Ishikawa (cell line): Measurements from ENCODE around the gene EPB41L5.

ENCODE experiments used
- CEBPB ChIP-seq: IDR thresholded peaks from 2 replicates; pipeline ENCODE4 v1.6.1; 2012
- CREB1 ChIP-seq: IDR thresholded peaks from 2 replicates; pipeline ENCODE4 v1.6.1; 2012; ENCODE audit warnings: low read depth
- EGR1 ChIP-seq: IDR thresholded peaks from 2 replicates; pipeline ENCODE4 v1.6.1; 2012
- EP300 ChIP-seq: IDR thresholded peaks from 2 replicates; pipeline ENCODE4 v1.6.1; 2012; ENCODE audit warnings: borderline replicate concordance
- FOXM1 ChIP-seq: IDR thresholded peaks from 2 replicates; pipeline ENCODE4 v1.6.1; 2012; ENCODE audit warnings: low read depth, borderline replicate concordance
- MAX ChIP-seq: IDR thresholded peaks from 2 replicates; pipeline ENCODE4 v1.6.1; 2012
- NFIC ChIP-seq: IDR thresholded peaks from 2 replicates; pipeline ENCODE4 v1.6.1; 2012
- RAD21 ChIP-seq: IDR thresholded peaks from 2 replicates; pipeline ENCODE4 v1.6.1; 2012; ENCODE audit warnings: low read depth
- REST ChIP-seq: IDR thresholded peaks from 2 replicates; pipeline ENCODE4 v1.6.1; 2012; ENCODE audit warnings: low read depth, mild to moderate bottlenecking
- TAF1 ChIP-seq: IDR thresholded peaks from 2 replicates; pipeline ENCODE4 v1.6.1; 2012; ENCODE audit warnings: low read depth, mild to moderate bottlenecking
- TCF12 ChIP-seq: IDR thresholded peaks from 2 replicates; pipeline ENCODE4 v1.6.1; 2012; ENCODE audit warnings: low read depth
- TEAD4 ChIP-seq: IDR thresholded peaks from 2 replicates; pipeline ENCODE4 v1.6.1; 2012
- USF1 ChIP-seq: IDR thresholded peaks from 2 replicates; pipeline ENCODE4 v1.6.1; 2012
- YY1 ChIP-seq: IDR thresholded peaks from 2 replicates; pipeline ENCODE4 v1.6.1; 2012; ENCODE audit warnings: low read depth
- ZBTB7A ChIP-seq: IDR thresholded peaks from 2 replicates; pipeline ENCODE4 v1.6.1; 2012; ENCODE audit warnings: low read depth

The EPB41L5 gene

GRCh38 chr2:120142528-120143219 lies 129.8 kb downstream of the EPB41L5 start:
- TF ChIP-seq NFIC: no peak
- no peak for TF ChIP-seq REST
- TF ChIP-seq TCF12: no peak
- TF ChIP-seq RAD21: no peak
- TF ChIP-seq YY1: no peak
- no peak for TF ChIP-seq ZBTB7A
- no peak for TF ChIP-seq TEAD4
- TF ChIP-seq CEBPB: no peak
- TF ChIP-seq TAF1: no peak
- TF ChIP-seq EGR1: no peak
- TF ChIP-seq FOXM1: no peak
- TF ChIP-seq MAX: no peak

- TF ChIP-seq YY1: no peak
These were observed 135.4 kb downstream of the EPB41L5 start for GRCh38 chr2:120148229-120148628.

GRCh38 chr2:120148669-120149068 lies 135.8 kb downstream of the EPB41L5 start:
- TF ChIP-seq NFIC (no peak), TAF1 (no peak), CREB1 (no peak), YY1 (no peak), REST (no peak), MAX (no peak), TEAD4 (no peak), EGR1 (no peak), CEBPB (no peak), TCF12 (no peak)

- no peak for TF ChIP-seq REST
- no peak for TF ChIP-seq TCF12
- TF ChIP-seq EP300: no peak
- no peak for TF ChIP-seq YY1
- TF ChIP-seq NFIC: no peak
- TF ChIP-seq CREB1: no peak
- TF ChIP-seq RAD21: no peak
- no peak for TF ChIP-seq TAF1
- no peak for TF ChIP-seq CEBPB
- TF ChIP-seq MAX: no peak
- no peak for TF ChIP-seq TEAD4
- no peak for TF ChIP-seq ZBTB7A
- TF ChIP-seq EGR1: no peak
- TF ChIP-seq USF1: no peak
- no peak for TF ChIP-seq FOXM1
These were observed 136.5 kb downstream of the EPB41L5 start for GRCh38 chr2:120149406-120149805.

- TF ChIP-seq USF1: no peak
These were observed 137.2 kb downstream of the EPB41L5 start for GRCh38 chr2:120150040-120150482.
